ENCODE measurements around the gene CEP126.

Gene CEP126

DNA sequence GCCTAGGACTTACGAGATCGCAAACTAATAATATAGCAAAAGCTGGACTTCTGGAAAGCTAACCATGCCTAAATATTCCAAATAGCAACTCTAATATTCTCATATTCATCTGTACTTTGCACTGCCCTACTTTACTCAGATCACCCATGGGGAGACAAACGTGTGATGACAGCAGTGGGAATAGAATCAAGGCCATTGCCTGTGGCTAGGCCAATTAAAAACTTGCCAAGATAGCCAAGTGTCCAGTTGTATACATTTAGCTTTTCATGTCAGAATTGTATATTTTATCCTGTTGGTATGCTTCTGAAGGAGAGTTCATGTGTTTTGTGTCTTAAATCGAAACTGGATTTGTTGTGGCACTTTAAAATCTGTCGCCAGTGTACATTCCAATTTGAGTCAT is 1.2 kb upstream of the CEP126 start:
- DNase-seq (no peak), ATAC-seq (replicated peaks) (no peak)
- H3K27ac Mint-ChIP-seq, result no peak overlapping the region
- peaks cover 0 to 7% of the 10 kb centered on the region in 2 donors for H3K27me3 Mint-ChIP-seq
- H3K36me3 Mint-ChIP-seq (ENCODE audit: insufficient read depth), result no peaks in the 10 kb centered on the region
- H3K4me3 Mint-ChIP-seq, result peak overlapping the region in 1 of 2 donors; percentile 89
- no peaks in the 10 kb centered on the region for H3K9me3 Mint-ChIP-seq
- H3K4me1 Mint-ChIP-seq (ENCODE audit: low read depth in 2 of 2), result peaks cover 9 to 23% of the 10 kb centered on the region in 2 donors

DNA sequence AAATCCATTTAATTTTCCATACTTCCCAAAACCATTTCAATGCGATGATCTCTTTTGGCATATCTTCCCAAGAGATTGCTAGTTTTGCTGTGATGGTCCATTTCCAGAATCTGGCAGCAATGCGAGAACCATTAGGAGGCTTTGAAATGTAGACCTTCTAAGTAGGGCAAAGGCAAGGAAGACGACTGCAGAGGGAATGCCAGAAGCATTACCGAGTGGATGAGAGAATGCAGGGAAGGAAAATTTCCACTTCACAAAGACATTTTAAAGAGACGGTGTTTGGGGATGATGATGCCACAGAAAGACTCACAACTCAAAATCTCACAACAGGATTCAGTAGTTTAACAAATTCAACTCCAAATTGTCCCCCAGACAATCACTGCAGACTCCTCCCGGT is 471 bp upstream of the CEP126 start:
- peak overlapping the region; percentile 89 to 97 for H3K27ac Mint-ChIP-seq
- H3K9me3 Mint-ChIP-seq, result no peaks in the 10 kb centered on the region
- H3K4me3 Mint-ChIP-seq, result peak overlapping the region; percentile 88 to 89
- ATAC-seq (replicated peaks), result no peak
- H3K27me3 Mint-ChIP-seq, result peaks cover 0 to 7% of the 10 kb centered on the region in 2 donors
- H3K36me3 Mint-ChIP-seq (ENCODE audit: insufficient read depth), result no peaks in the 10 kb centered on the region
- DNase-seq, result no peak
- peaks cover 9 to 27% of the 10 kb centered on the region in 2 donors for H3K4me1 Mint-ChIP-seq (ENCODE audit: low read depth in 2 of 2)

GRCh38 chr11:101915791-101916291 is 1.0 kb downstream of the CEP126 start:
- ATAC-seq (replicated peaks) (no peak), DNase-seq (no peak)
- Mint-ChIP-seq H3K27me3 (peaks cover 0 to 7% of the 10 kb centered on the region in 2 donors), H3K9me3 (no peaks in the 10 kb centered on the region), H3K27ac (peak overlapping the region; percentile 89 to 97), H3K36me3 (ENCODE audit: insufficient read depth) (no peaks in the 10 kb centered on the region), H3K4me1 (ENCODE audit: low read depth in 2 of 2) (peaks cover 9 to 27% of the 10 kb centered on the region in 2 donors), H3K4me3 (peak overlapping the region; percentile 88 to 89)

- ATAC-seq (replicated peaks), result no peak
These were observed 1.6 kb downstream of the CEP126 start, which contains the start of gene ANGPTL5 for GRCh38 chr11:101916422-101916821. TSS of gene ANGPTL5 (minus strand) at chr11:101916522. CDS start at chr11:101907909, 8,613 bp downstream.

GRCh38 chr11:101917226-101917625 is 2.4 kb downstream of the CEP126 start:
- peak overlapping the region in 1 of 2 donors; percentile 32 for H3K27ac Mint-ChIP-seq
- no peaks in the 10 kb centered on the region for H3K27me3 Mint-ChIP-seq
- H3K4me3 Mint-ChIP-seq, result no peak overlapping the region
- no peak for ATAC-seq (replicated peaks)
- no peaks in the 10 kb centered on the region for H3K9me3 Mint-ChIP-seq
- DNase-seq, result no peak
- no peaks in the 10 kb centered on the region for H3K36me3 Mint-ChIP-seq (ENCODE audit: insufficient read depth)
- H3K4me1 Mint-ChIP-seq (ENCODE audit: low read depth in 2 of 2), result peaks cover 9 to 27% of the 10 kb centered on the region in 2 donors

More at GRCh38 chr11:101916422-101916821, 1.6 kb downstream of the CEP126 start, which contains the start of gene ANGPTL5:
- Mint-ChIP-seq H3K4me3 (peak within 1 kb of the TSS; percentile 88 to 89), H3K4me1 (ENCODE audit: low read depth in 2 of 2) (peaks cover 9 to 27% of the 10 kb centered on the region in 2 donors), H3K27ac (peak within 1 kb of the TSS; percentile 89 to 97), H3K36me3 (ENCODE audit: insufficient read depth) (no peaks in the 10 kb centered on the region), H3K9me3 (no peaks in the 10 kb centered on the region), H3K27me3 (peaks cover 0 to 5% of the 10 kb centered on the region in 2 donors)
- DNase-seq, result no peak

DNA sequence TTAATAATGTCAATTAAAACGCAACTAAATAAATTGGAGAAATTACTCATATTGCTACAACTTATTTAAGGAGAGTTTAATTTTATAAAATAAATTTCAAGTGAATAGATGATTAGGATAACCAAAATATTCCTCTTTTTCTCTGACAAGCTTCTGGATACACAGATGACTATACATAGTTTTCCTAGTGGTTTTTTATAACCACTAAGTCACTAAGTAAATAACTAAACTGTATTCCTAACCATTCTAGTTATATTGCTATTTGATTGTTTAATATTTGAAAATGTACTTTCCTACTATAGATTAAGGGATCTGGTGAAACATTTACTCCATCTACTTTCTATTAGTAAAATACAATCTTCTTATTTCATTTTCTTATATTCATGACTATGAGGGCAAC is 6.2 kb downstream of the CEP126 start:
- H3K27me3 Mint-ChIP-seq, result no peaks in the 10 kb centered on the region
- H3K36me3 Mint-ChIP-seq (ENCODE audit: insufficient read depth), result no peaks in the 10 kb centered on the region
- no peak for ATAC-seq (replicated peaks)
- H3K4me1 Mint-ChIP-seq (ENCODE audit: low read depth in 2 of 2), result peaks cover 2 to 15% of the 10 kb centered on the region in 2 donors
- H3K9me3 Mint-ChIP-seq, result no peaks in the 10 kb centered on the region
- no peak overlapping the region for H3K4me3 Mint-ChIP-seq
- DNase-seq, result no peak
- H3K27ac Mint-ChIP-seq, result no peak overlapping the region

DNA sequence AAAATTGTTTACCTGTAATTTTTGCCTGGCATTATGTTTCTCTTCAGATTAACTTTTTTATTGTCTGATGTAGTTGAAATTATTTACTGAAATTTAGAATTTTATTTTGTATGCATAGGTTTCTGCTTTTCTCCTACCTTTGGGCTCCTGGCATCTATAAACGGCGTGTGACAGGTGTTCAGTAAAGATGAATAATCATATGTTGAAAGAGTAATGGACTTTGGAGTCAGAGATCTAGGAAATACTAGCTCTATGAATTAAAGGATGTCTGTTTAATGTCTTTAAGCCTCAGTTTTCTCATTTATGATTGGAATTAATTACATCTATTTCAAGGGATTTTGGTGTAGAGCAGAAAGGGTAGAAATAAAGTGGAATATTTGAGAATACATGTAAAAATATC is 8.7 kb downstream of the CEP126 start:
- no peak for ATAC-seq (replicated peaks)
- Mint-ChIP-seq H3K4me1 (ENCODE audit: low read depth in 2 of 2) (peaks cover 0 to 5% of the 10 kb centered on the region in 2 donors), H3K4me3 (no peak overlapping the region), H3K27me3 (no peaks in the 10 kb centered on the region), H3K36me3 (ENCODE audit: insufficient read depth) (no peaks in the 10 kb centered on the region), H3K27ac (no peak overlapping the region), H3K9me3 (no peaks in the 10 kb centered on the region)
- no peak for DNase-seq

- Mint-ChIP-seq H3K27ac (no peak overlapping the region), H3K27me3 (no peaks in the 10 kb centered on the region), H3K4me3 (no peak overlapping the region), H3K36me3 (ENCODE audit: insufficient read depth) (no peaks in the 10 kb centered on the region), H3K4me1 (ENCODE audit: low read depth in 2 of 2) (no peaks in the 10 kb centered on the region), H3K9me3 (no peaks in the 10 kb centered on the region)
- no peak for ATAC-seq (replicated peaks)
- DNase-seq, result no peak
These were observed 14.6 kb downstream of the CEP126 start for GRCh38 chr11:101929294-101929915.

- Mint-ChIP-seq H3K4me3 (no peak overlapping the region), H3K27ac (no peak overlapping the region), H3K4me1 (ENCODE audit: low read depth in 2 of 2) (no peaks in the 10 kb centered on the region), H3K27me3 (no peaks in the 10 kb centered on the region), H3K9me3 (no peaks in the 10 kb centered on the region), H3K36me3 (ENCODE audit: insufficient read depth) (no peaks in the 10 kb centered on the region)
- ATAC-seq (replicated peaks) (no peak), DNase-seq (no peak)
These were observed 16.9 kb downstream of the CEP126 start for GRCh38 chr11:101931692-101932091.

DNA sequence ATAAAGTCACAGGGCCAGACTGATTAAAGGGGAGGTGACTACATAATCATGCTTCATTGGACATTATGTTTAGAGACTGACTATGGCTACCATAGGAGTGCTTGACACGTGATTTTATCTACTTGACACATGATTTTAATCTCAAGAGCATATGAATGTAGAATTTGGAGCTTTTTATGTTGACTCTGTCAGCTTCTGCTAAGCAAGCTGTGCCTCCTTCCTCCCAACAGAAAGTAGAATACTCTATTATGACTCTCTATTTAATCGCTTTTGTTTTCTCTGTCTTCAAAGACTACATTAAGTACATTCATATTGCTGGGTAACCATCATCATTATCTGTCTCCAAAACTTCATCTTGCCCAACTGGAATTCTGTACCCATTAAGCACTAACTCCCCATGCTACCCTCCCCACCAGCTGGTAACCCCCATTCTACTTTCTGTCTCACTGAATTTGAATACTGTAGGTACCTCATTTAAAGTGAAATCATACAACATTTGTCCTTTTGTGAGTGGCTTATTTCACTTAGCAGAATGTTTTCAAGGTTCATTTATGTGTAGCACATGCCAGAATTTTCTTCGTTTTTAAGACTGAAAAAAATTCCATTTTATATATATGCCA is 26.2 kb downstream of the CEP126 start:
- H3K27me3 Mint-ChIP-seq, result no peaks in the 10 kb centered on the region
- DNase-seq, result no peak
- ATAC-seq (replicated peaks), result no peak
- no peaks in the 10 kb centered on the region for H3K36me3 Mint-ChIP-seq (ENCODE audit: insufficient read depth)
- no peak overlapping the region for H3K4me3 Mint-ChIP-seq
- H3K4me1 Mint-ChIP-seq (ENCODE audit: low read depth in 2 of 2), result no peaks in the 10 kb centered on the region
- H3K9me3 Mint-ChIP-seq, result no peaks in the 10 kb centered on the region
- H3K27ac Mint-ChIP-seq, result no peak overlapping the region

- H3K4me3 Mint-ChIP-seq, result no peak overlapping the region
These were observed 30.1 kb downstream of the CEP126 start for GRCh38 chr11:101944923-101945322.

GRCh38 chr11:101945448-101945847 is 30.6 kb downstream of the CEP126 start:
- Mint-ChIP-seq H3K4me1 (ENCODE audit: low read depth in 2 of 2) (no peaks in the 10 kb centered on the region), H3K9me3 (no peaks in the 10 kb centered on the region), H3K27me3 (no peaks in the 10 kb centered on the region), H3K4me3 (no peak overlapping the region), H3K36me3 (ENCODE audit: insufficient read depth) (no peaks in the 10 kb centered on the region), H3K27ac (no peak overlapping the region)
- ATAC-seq (replicated peaks), result no peak
- no peak for DNase-seq

More at GRCh38 chr11:101944923-101945322, 30.1 kb downstream of the CEP126 start:
- ATAC-seq (replicated peaks) (no peak), DNase-seq (no peak)
- Mint-ChIP-seq H3K9me3 (no peaks in the 10 kb centered on the region), H3K36me3 (ENCODE audit: insufficient read depth) (no peaks in the 10 kb centered on the region), H3K27ac (no peak overlapping the region), H3K4me1 (ENCODE audit: low read depth in 2 of 2) (no peaks in the 10 kb centered on the region), H3K27me3 (no peaks in the 10 kb centered on the region)

GRCh38 chr11:101949680-101950220 is 34.9 kb downstream of the CEP126 start:
- Mint-ChIP-seq H3K4me3 (no peak overlapping the region), H3K36me3 (ENCODE audit: insufficient read depth) (no peaks in the 10 kb centered on the region), H3K27me3 (no peaks in the 10 kb centered on the region), H3K27ac (no peak overlapping the region), H3K9me3 (no peaks in the 10 kb centered on the region), H3K4me1 (ENCODE audit: low read depth in 2 of 2) (no peaks in the 10 kb centered on the region)
- DNase-seq (no peak), ATAC-seq (replicated peaks) (no peak)

DNA sequence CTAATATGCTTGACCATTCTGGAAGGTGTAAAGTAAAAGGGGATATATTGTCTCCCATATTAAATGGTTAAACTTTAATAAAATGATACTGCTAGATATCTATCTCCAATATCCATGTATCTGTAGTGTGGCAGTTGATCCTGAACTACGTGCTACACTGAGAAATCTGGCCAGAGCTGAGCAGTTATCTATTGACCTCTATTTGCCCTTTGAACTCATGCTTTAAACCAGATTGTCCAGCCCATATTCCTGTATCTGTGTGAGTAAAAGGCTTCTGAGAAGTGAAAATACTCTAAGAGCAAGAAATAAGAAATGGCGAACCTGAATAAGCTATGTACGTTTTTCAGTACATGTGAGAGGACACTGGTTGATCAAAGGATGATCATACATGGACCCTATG is 40.5 kb downstream of the CEP126 start:
- Mint-ChIP-seq H3K4me1 (ENCODE audit: low read depth in 2 of 2) (no peaks in the 10 kb centered on the region), H3K4me3 (no peak overlapping the region), H3K9me3 (no peaks in the 10 kb centered on the region), H3K36me3 (ENCODE audit: insufficient read depth) (no peaks in the 10 kb centered on the region), H3K27me3 (no peaks in the 10 kb centered on the region), H3K27ac (no peak overlapping the region)
- no peak for ATAC-seq (replicated peaks)
- no peak for DNase-seq
